OCI-LY3 (cell line): ENCODE data around the gene BCL7A.

Experiments used
- H2AFZ ChIP-seq: fragments of 200-600, 300-600 bp; shearing (Covaris generic); 2 replicates; pipeline ENCODE4 v1.6.0; 2014; ENCODE audit warnings: antibody characterized with exemption, low read depth, low read length
- H3K27ac ChIP-seq: fragments of 200-600, 300-600 bp; sonication (generic); 2 replicates; pipeline ENCODE4 v1.5.1; 2014; ENCODE audit warnings: mild to moderate bottlenecking, low read length, moderate library complexity, mixed read lengths
- H3K27me3 ChIP-seq: fragments of 200-600, 300-600 bp; sonication (generic); 2 replicates; pipeline ENCODE4 v1.6.1; 2014; ENCODE audit warnings: low read depth, low read length, mixed read lengths
- H3K36me3 ChIP-seq: fragments of 200-600, 300-600 bp; sonication (generic); replicated peaks from 2 replicates; pipeline ENCODE3; 2014; ENCODE audit warnings: low read depth, low read length, mixed read lengths
- H3K4me1 ChIP-seq: fragments of 300-600, 200-600 bp; sonication (generic); 2 replicates; pipeline ENCODE4 v1.6.1; 2014; ENCODE audit warnings: low read length, mixed read lengths
- H3K4me2 ChIP-seq: fragments of 200-600, 300-600 bp; sonication (generic); 2 replicates; pipeline ENCODE4 v1.6.1; 2014; ENCODE audit warnings: low read length, mixed read lengths
- H3K4me3 ChIP-seq: fragments of 300-600, 200-600 bp; sonication (generic); 2 replicates; pipeline ENCODE4 v1.5.1; 2014; ENCODE audit warnings: antibody characterized with exemption, mild to moderate bottlenecking, low read length, moderate library complexity
- H3K79me2 ChIP-seq: fragments of 300-600, 200-600 bp; shearing (Covaris generic); 2 replicates; pipeline ENCODE4 v1.6.1; 2014; ENCODE audit warnings: mild to moderate bottlenecking, low read length, mixed read lengths
- H3K9ac ChIP-seq: fragments of 300-600, 200-600 bp; shearing (Covaris generic); 2 replicates; pipeline ENCODE4 v1.6.0; 2014; ENCODE audit warnings: mild to moderate bottlenecking, low read length, moderate library complexity
- H3K9me3 ChIP-seq: fragments of 200-600, 300-600 bp; shearing (Covaris generic); 2 replicates; pipeline ENCODE4 v1.6.1; 2014; ENCODE audit warnings: low read length, mixed read lengths; ENCODE audit not compliant: insufficient read depth
- H4K20me1 ChIP-seq: fragments of 200-600, 300-600 bp; sonication (generic); 2 replicates; pipeline ENCODE4 v1.6.1; 2016; ENCODE audit warnings: low read length, mixed read lengths; ENCODE audit not compliant: insufficient read depth
- EZH2phosphoT487 ChIP-seq: fragments of 200-600 bp; shearing (Covaris generic); IDR thresholded peaks from 2 replicates; pipeline ENCODE4 v1.6.1; 2018; ENCODE audit warnings: antibody characterized with exemption, mixed run types, low read depth
- TF ChIP-seq, protein P1 (sequence below): fragments of 200-600, 300-600 bp; sonication (generic); IDR thresholded peaks from 2 replicates; pipeline ENCODE4 v1.5.1; 2014; ENCODE audit warnings: antibody characterized with exemption, low read length, low read depth

BCL7A gene

GRCh38 chr12:122062832-122063693 is 41.4 kb downstream of the BCL7A start:
- Histone ChIP-seq H4K20me1 (no peaks in the 10 kb centered on the region), H3K4me3 (no peak overlapping the region), H3K9ac (no peak overlapping the region), H3K36me3 (peaks cover 25% of the 10 kb centered on the region), H3K79me2 (no peaks in the 10 kb centered on the region), H3K4me1 (peaks cover 5% of the 10 kb centered on the region), H3K4me2 (no peak overlapping the region), H3K9me3 (no peaks in the 10 kb centered on the region), H3K27me3 (no peaks in the 10 kb centered on the region), H2AFZ (no peak overlapping the region), H3K27ac (no peak overlapping the region)
- no peak for TF ChIP-seq EZH2phosphoT487
- TF ChIP-seq, protein P1, sequence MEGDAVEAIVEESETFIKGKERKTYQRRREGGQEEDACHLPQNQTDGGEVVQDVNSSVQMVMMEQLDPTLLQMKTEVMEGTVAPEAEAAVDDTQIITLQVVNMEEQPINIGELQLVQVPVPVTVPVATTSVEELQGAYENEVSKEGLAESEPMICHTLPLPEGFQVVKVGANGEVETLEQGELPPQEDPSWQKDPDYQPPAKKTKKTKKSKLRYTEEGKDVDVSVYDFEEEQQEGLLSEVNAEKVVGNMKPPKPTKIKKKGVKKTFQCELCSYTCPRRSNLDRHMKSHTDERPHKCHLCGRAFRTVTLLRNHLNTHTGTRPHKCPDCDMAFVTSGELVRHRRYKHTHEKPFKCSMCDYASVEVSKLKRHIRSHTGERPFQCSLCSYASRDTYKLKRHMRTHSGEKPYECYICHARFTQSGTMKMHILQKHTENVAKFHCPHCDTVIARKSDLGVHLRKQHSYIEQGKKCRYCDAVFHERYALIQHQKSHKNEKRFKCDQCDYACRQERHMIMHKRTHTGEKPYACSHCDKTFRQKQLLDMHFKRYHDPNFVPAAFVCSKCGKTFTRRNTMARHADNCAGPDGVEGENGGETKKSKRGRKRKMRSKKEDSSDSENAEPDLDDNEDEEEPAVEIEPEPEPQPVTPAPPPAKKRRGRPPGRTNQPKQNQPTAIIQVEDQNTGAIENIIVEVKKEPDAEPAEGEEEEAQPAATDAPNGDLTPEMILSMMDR, result no peak

GRCh38 chr12:122063694-122064024 is 42.0 kb downstream of the BCL7A start:
- H2AFZ ChIP-seq, result no peak overlapping the region
- no peak for TF ChIP-seq EZH2phosphoT487
- TF ChIP-seq, protein P1, result no peak
- H3K36me3 ChIP-seq, result peaks cover 23% of the 10 kb centered on the region
- H3K27me3 ChIP-seq, result no peaks in the 10 kb centered on the region
- H3K9me3 ChIP-seq, result no peaks in the 10 kb centered on the region
- no peaks in the 10 kb centered on the region for H4K20me1 ChIP-seq
- H3K27ac ChIP-seq, result no peak overlapping the region
- no peak overlapping the region for H3K9ac ChIP-seq
- peaks cover 9% of the 10 kb centered on the region for H3K4me1 ChIP-seq
- H3K79me2 ChIP-seq, result no peaks in the 10 kb centered on the region
- no peak overlapping the region for H3K4me3 ChIP-seq
- no peak overlapping the region for H3K4me2 ChIP-seq

GRCh38 chr12:122064025-122064777 is 42.5 kb downstream of the BCL7A start:
- no peak overlapping the region for H3K9ac ChIP-seq
- H3K4me3 ChIP-seq, result no peak overlapping the region
- no peak overlapping the region for H3K4me2 ChIP-seq
- H3K79me2 ChIP-seq, result no peaks in the 10 kb centered on the region
- H3K27ac ChIP-seq, result no peak overlapping the region
- H4K20me1 ChIP-seq, result no peaks in the 10 kb centered on the region
- H3K9me3 ChIP-seq, result no peaks in the 10 kb centered on the region
- TF ChIP-seq, protein P1, result peak; percentile 28; the same call in 1 of the 2 replicates
- TF ChIP-seq EZH2phosphoT487, result no peak
- peaks cover 9% of the 10 kb centered on the region for H3K4me1 ChIP-seq
- H3K36me3 ChIP-seq, result peaks cover 17% of the 10 kb centered on the region
- no peaks in the 10 kb centered on the region for H3K27me3 ChIP-seq
- no peak overlapping the region for H2AFZ ChIP-seq

DNA sequence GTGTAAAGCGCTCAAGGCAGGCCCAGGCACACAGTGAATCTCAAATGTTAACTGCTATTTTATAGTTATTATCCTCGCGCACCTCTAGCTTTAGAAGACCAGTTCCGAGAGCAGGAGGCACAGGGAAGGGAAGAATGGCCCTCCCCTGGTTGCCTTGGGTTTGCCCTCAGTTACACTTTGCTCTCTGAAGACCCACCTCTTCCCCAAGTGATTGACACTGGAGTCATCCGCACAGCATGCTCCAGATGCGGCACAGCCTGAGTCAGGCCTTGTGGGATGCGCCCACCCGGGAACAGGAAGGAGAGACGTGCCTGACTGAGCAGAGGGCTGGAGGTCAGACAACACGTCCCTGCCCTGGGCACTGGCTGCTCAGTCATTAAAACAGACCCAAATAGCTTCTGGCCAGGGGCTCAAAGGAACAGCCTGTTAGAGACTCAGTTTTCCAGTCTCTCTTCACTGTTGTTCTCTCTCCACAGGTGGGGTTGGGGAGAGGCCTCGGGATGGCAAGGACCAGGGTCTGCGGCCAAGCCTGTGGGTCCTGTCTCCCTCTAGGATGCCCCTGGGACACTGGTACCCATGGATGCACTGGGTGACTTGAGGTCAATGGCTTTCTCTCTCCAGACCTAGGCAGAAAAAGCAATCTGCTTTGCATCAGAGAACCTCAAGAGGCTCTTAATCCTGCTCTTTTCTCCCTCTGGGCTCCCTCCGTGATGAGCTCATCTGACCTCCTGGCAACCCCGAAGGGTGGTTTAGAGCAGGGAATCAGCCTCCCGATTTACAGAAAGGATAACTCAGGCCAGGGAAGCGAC is 43.3 kb downstream of the BCL7A start:
- Histone ChIP-seq H3K4me2 (no peak overlapping the region), H3K9ac (no peak overlapping the region), H3K36me3 (peaks cover 10% of the 10 kb centered on the region), H3K9me3 (no peaks in the 10 kb centered on the region), H4K20me1 (no peaks in the 10 kb centered on the region), H3K79me2 (no peaks in the 10 kb centered on the region), H3K27ac (no peak overlapping the region), H3K4me3 (no peak overlapping the region), H2AFZ (no peak overlapping the region), H3K4me1 (peaks cover 9% of the 10 kb centered on the region), H3K27me3 (no peaks in the 10 kb centered on the region)
- TF ChIP-seq, protein P1, result no peak
- TF ChIP-seq EZH2phosphoT487, result no peak
